MM.1S (cell line): ENCODE data around the gene UBE2E1.
"Not testable (repeated sequence)": the region's sequence is repeated elsewhere in the genome, so short reads cannot be mapped to it uniquely, and the experiment has no call there.

Source experiments
- DNase-seq: peaks from one replicate; pipeline ENCODE4 v3.0.0-alpha.2; 2015
- H2AFZ ChIP-seq: fragments of 300-600 bp; sonication (generic); 2 replicates; pipeline ENCODE4 v1.6.0; 2016; ENCODE audit warnings: antibody characterized with exemption, low read length
- H3F3A ChIP-seq: fragments of 300-600 bp; sonication (generic); 2 replicates; pipeline ENCODE4 v1.6.1; 2016; ENCODE audit warnings: mild to moderate bottlenecking, antibody characterized with exemption, low read length, moderate library complexity, mixed read lengths; ENCODE audit not compliant: insufficient read depth
- H3K27ac ChIP-seq: fragments of 300-600 bp; sonication (generic); 2 replicates; pipeline ENCODE4 v1.5.1; 2016; ENCODE audit warnings: mild to moderate bottlenecking, low read length
- H3K27me3 ChIP-seq: fragments of 300-600 bp; sonication (generic); replicated peaks from 2 replicates; pipeline ENCODE4 v1.6.0; 2016; ENCODE audit warnings: low read length; ENCODE audit not compliant: insufficient read depth
- H3K36me3 ChIP-seq: fragments of 300-600 bp; sonication (generic); replicated peaks from 2 replicates; pipeline ENCODE4 v1.6.1; 2016; ENCODE audit warnings: mild to moderate bottlenecking, low read length, mixed read lengths; ENCODE audit not compliant: insufficient read depth
- H3K4me1 ChIP-seq: fragments of 300-600 bp; sonication (generic); 2 replicates; pipeline ENCODE4 v1.6.1; 2016; ENCODE audit warnings: low read length, mixed read lengths
- H3K4me2 ChIP-seq: fragments of 300-600 bp; sonication (generic); 2 replicates; pipeline ENCODE4 v1.6.0; 2016; ENCODE audit warnings: low read depth, low read length
- H3K4me3 ChIP-seq: fragments of 300-600 bp; sonication (generic); 2 replicates; pipeline ENCODE4 v1.5.1; 2016; ENCODE audit warnings: low read length, mixed read lengths
- H3K79me2 ChIP-seq: fragments of 300-600 bp; sonication (generic); 2 replicates; pipeline ENCODE4 v1.6.1; 2016; ENCODE audit warnings: mixed run types, low read length, mixed read lengths
- H3K9ac ChIP-seq: fragments of 300-600 bp; sonication (generic); 2 replicates; pipeline ENCODE4 v1.6.1; 2016; ENCODE audit warnings: low read length, mixed read lengths
- H3K9me2 ChIP-seq: fragments of 300-600 bp; sonication (generic); replicated peaks from 2 replicates; pipeline ENCODE4 v1.6.1; 2016; ENCODE audit warnings: mild to moderate bottlenecking, low read length, mixed read lengths; ENCODE audit not compliant: insufficient read depth
- H3K9me3 ChIP-seq: fragments of 300-600 bp; sonication (generic); replicated peaks from 2 replicates; pipeline ENCODE4 v1.6.1; 2016; ENCODE audit warnings: mild to moderate bottlenecking, low read length, mixed read lengths; ENCODE audit not compliant: insufficient read depth
- H4K20me1 ChIP-seq: fragments of 300-600 bp; sonication (generic); 2 replicates; pipeline ENCODE4 v1.6.1; 2016; ENCODE audit warnings: mild to moderate bottlenecking, low read length, moderate library complexity, mixed read lengths; ENCODE audit not compliant: insufficient read depth
- EZH2 ChIP-seq: fragments of 300-600 bp; sonication (generic); optimal IDR thresholded peaks from 2 replicates; pipeline ENCODE3; 2017; ENCODE audit warnings: low read depth, mild to moderate bottlenecking, antibody characterized with exemption, low read length, mixed read lengths
- EZH2phosphoT487 ChIP-seq: fragments of 300-600 bp; sonication (generic); IDR thresholded peaks from 2 replicates; pipeline ENCODE4 v1.6.1; 2018; ENCODE audit warnings: antibody characterized with exemption, low read length
- TF ChIP-seq, protein P1 (sequence below): fragments of 300-600 bp; sonication (generic); IDR thresholded peaks from 2 replicates; pipeline ENCODE4 v1.5.1; 2016; ENCODE audit warnings: antibody characterized with exemption, low read length, mixed read lengths

UBE2E1 gene

DNA sequence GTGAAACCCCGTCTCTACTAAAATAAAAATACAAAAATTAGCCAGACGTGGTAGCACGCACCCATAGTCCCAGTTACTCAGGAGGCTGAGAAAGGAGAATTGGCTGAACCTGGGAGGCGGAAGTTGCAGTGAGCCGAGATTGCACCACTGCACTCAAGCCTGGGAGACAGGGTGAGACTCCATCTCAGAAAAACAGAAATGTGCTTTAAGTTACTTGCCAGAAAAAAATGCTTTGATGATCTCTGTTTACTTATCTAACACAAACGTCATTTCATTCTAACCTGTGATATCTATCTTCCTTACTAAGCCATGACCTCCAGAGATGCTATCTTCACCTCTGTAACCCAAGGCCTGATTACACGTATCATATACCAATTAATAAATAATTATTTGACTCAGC lies 103.6 kb downstream of the UBE2E1 start:
- Histone ChIP-seq H3F3A (peaks cover 12% of the 10 kb centered on the region), H3K79me2 (no peaks in the 10 kb centered on the region), H3K9me2 (no peaks in the 10 kb centered on the region), H3K4me1 (peaks cover 10% of the 10 kb centered on the region), H3K4me3 (no peak overlapping the region), H3K27me3 (no peaks in the 10 kb centered on the region), H2AFZ (no peak overlapping the region), H3K27ac (no peak overlapping the region), H3K36me3 (no peaks in the 10 kb centered on the region), H4K20me1 (no peaks in the 10 kb centered on the region), H3K9ac (no peak overlapping the region), H3K9me3 (no peaks in the 10 kb centered on the region), H3K4me2 (no peak overlapping the region)
- TF ChIP-seq EZH2, result no peak
- TF ChIP-seq EZH2phosphoT487, result no peak
- TF ChIP-seq, protein P1, sequence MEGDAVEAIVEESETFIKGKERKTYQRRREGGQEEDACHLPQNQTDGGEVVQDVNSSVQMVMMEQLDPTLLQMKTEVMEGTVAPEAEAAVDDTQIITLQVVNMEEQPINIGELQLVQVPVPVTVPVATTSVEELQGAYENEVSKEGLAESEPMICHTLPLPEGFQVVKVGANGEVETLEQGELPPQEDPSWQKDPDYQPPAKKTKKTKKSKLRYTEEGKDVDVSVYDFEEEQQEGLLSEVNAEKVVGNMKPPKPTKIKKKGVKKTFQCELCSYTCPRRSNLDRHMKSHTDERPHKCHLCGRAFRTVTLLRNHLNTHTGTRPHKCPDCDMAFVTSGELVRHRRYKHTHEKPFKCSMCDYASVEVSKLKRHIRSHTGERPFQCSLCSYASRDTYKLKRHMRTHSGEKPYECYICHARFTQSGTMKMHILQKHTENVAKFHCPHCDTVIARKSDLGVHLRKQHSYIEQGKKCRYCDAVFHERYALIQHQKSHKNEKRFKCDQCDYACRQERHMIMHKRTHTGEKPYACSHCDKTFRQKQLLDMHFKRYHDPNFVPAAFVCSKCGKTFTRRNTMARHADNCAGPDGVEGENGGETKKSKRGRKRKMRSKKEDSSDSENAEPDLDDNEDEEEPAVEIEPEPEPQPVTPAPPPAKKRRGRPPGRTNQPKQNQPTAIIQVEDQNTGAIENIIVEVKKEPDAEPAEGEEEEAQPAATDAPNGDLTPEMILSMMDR, result no peak
- DNase-seq, result no peak

DNA sequence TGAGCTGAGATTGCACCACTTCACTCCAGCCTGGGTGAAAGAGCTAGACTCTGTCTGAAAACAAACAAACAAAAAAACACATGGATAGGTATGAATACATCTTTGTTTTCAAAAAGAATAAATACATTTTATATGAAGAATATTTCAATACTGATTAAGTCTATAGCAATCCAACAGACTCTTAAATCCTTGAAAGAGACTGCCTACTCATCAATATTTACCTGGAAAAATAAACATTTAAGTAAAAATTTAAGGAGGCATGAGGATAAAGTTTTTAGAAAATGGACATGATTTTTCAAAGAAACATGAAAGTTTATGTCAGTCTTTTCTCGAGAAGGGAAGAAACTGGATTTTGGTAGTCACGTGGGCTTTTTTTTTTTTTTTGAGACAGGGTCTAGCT lies 105.6 kb downstream of the UBE2E1 start:
- no peaks in the 10 kb centered on the region for H3K36me3 ChIP-seq
- no peak overlapping the region for H3K9ac ChIP-seq
- peaks cover 6% of the 10 kb centered on the region; the same call in 1 of the 2 replicates for H3K79me2 ChIP-seq
- H3K4me1 ChIP-seq, result peaks cover 24% of the 10 kb centered on the region
- no peak for DNase-seq
- H3K4me2 ChIP-seq, result no peak overlapping the region
- peaks cover 8% of the 10 kb centered on the region for H3K27me3 ChIP-seq
- H3K4me3 ChIP-seq, result no peak overlapping the region
- H3K9me3 ChIP-seq, result no peaks in the 10 kb centered on the region
- TF ChIP-seq EZH2 (no peak), EZH2phosphoT487 (no peak)
- TF ChIP-seq, protein P1, result no peak
- H3K27ac ChIP-seq, result no peak overlapping the region
- H4K20me1 ChIP-seq, result no peaks in the 10 kb centered on the region
- H2AFZ ChIP-seq, result no peak overlapping the region
- no peaks in the 10 kb centered on the region for H3K9me2 ChIP-seq
- peaks cover 13% of the 10 kb centered on the region for H3F3A ChIP-seq

DNA sequence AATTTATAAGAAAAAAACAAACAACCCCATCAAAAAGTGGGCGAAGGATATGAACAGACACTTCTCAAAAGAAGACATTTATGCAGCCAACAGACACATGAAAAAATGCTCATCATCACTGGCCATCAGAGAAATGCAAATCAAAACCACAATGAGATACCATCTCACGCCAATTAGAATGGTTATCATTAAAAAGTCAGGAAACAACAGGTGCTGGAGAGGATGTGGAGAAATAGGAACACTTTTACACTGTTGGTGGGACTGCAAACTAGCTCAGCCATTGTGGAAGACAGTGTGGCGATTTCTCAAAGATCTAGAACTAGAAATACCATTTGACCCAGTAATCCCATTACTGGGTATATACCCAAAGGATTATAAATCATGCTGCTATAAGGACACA lies 106.6 kb downstream of the UBE2E1 start:
- H3K79me2 ChIP-seq, H4K20me1 ChIP-seq, H3K9me3 ChIP-seq, H3K4me2 ChIP-seq, H3K27ac ChIP-seq, H3K36me3 ChIP-seq, H3K9ac ChIP-seq, H3K4me3 ChIP-seq, H3K27me3 ChIP-seq, H2AFZ ChIP-seq, H3K9me2 ChIP-seq, DNase-seq: not testable (repeated sequence)
- peaks cover 25% of the 10 kb centered on the region for H3K4me1 ChIP-seq
- H3F3A ChIP-seq, result peaks cover 17% of the 10 kb centered on the region

DNA sequence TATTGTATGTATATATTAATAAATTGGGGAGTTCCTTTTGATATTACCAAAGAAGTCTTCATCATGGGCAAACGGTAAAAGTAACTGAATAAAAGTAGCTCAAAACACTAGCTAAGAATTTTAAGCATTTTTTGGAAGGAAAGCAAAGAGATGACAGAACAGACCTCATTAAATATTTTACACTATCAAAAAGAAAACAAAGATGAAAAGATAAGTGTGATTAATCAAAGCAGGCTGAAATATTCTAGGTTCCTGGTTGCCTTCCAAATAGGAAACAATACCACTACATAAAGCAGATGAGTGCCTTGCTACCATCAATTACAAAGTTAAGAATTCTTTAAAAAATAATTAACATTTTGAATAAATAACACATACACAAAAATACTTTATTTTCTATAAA lies 107.4 kb downstream of the UBE2E1 start:
- Histone ChIP-seq H3K9me2 (no peaks in the 10 kb centered on the region), H3F3A (peaks cover 25% of the 10 kb centered on the region), H4K20me1 (peaks cover 6% of the 10 kb centered on the region), H3K36me3 (0 out of 2 replicates have a peak, but pooled peaks cover 4% of the 10 kb centered on the region), H3K27me3 (peaks cover 8% of the 10 kb centered on the region), H3K9me3 (no peaks in the 10 kb centered on the region), H2AFZ (no peak overlapping the region), H3K79me2 (peaks cover 18% of the 10 kb centered on the region), H3K27ac (no peak overlapping the region), H3K4me3 (no peak overlapping the region), H3K4me2 (no peak overlapping the region), H3K4me1 (peaks cover 27% of the 10 kb centered on the region), H3K9ac (no peak overlapping the region)
- TF ChIP-seq EZH2 (no peak), EZH2phosphoT487 (no peak)
- TF ChIP-seq, protein P1, result no peak
- no peak for DNase-seq
